Measurements from ENCODE around the gene RNF5. TPM values are rescaled to one million over a fixed set of nuclear protein-coding genes. Genes with fewer than 3 reads are reported as not detected.
A peak's percentile ranks its signal among the peaks of the same experiment; 100 is the strongest.

RNF5 gene
- total and polyA plus RNA-seq, 10 of the 15 experiments (the other 5 are each of a cell fraction or from before 2014, with no cell fraction given) = 31.4 to 114 (median 62.8) TPM

DNA sequence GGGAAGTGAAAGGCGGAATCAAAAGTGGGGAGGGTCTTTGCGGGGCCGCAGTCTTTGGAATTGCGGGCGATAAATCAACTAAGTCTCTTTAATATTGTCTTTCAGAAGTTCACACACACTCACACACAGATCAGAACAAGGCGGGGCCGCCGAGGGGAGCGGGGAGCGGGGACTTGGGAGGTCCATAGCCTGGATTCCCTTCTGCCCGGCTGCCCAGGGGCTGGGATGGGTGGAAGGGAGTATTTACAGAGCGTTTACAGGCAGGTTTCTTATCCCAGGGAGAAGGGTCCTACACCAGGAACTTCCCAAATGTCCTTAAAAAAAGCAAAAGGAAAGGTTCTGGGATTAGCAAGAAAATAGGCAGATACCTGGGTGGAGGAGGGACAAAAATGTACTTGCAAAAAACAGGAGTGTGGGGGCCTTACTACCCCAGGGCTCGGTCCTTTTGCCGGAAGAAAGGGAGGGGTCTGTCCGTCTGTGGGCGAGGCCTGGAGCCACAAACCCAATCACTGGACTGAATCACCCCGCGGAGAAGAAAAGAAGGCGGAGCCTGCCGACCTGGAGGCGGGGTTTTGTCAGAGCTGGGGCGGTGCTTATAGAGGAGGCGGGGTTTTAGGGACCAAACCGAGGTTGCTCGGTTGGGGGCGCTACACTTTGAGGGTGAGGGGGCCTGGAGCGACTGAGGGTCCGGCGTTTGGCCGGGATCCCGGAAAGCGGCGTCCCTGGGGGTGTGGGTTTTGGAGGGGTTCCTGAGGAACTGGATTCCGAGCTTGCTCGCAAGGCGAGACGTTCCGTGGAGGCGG is 29.7 kb upstream of the RNF5 start:
- no TSS peak for BruUV-seq (replicated peaks)
- FAIRE-seq (no peak), DNase-seq (ENCODE audit: low read depth, low spot score) (no peak)

More for the DNA sequence above, 29.7 kb upstream of the RNF5 start:
- ChIA-PET CTCF (no interaction called here), SMC1A (ENCODE audit: uncharacterized antibody, unreplicated experiment) (no interaction called here), POLR2A (no interaction called here), RAD21 (ENCODE audit: unreplicated experiment) (no interaction called here)
- in situ Hi-C loops (cut with MboI) (no loop called here), intact Hi-C loops (cut with micrococcal nuclease; ENCODE audit: unreplicated experiment) (no loop called here)
- 0 out of 3 replicates have a peak, but pooled peaks have one; percentile 32 for ATAC-seq
- 41% methylated on average over 39 of the region's 39 CpGs for WGBS (ENCODE audit: insufficient coverage, insufficient replicate concordance, low lambda C conversion rate, missing lambda C conversion rate)
- peak overlapping the region; percentile 13; the same call in 1 of the 2 replicates for H3K4me2 ChIP-seq (ENCODE audit: control insufficient read depth, insufficient read depth)
- H3K4me1 ChIP-seq (ENCODE audit: control insufficient read depth, insufficient read depth, low read length) = no peaks in the 10 kb centered on the region
- no peaks in the 10 kb centered on the region for H4K20me1 ChIP-seq (ENCODE audit: control insufficient read depth, insufficient read depth)
- H3K27me3 ChIP-seq (replicated peaks in 1 of 2; ENCODE audit: control insufficient read depth in 2 of 2, insufficient read depth in 2 of 2, low read length in 1 of 2) = peaks cover 9 to 12% of the 10 kb centered on the region in 2 experiments
- no peak overlapping the region for H3K27ac ChIP-seq (ENCODE audit: control insufficient read depth, insufficient read depth)
- H3K4me3 ChIP-seq = no peak overlapping the region
- no peak overlapping the region for H3K9ac ChIP-seq (ENCODE audit: control insufficient read depth, insufficient read depth, low read length)
- no peaks in the 10 kb centered on the region; the same call in 2 of the 3 replicates for H3K9me3 ChIP-seq (replicated peaks; ENCODE audit: control insufficient read depth, insufficient read depth, low read length)
- TF ChIP-seq, protein P1, sequence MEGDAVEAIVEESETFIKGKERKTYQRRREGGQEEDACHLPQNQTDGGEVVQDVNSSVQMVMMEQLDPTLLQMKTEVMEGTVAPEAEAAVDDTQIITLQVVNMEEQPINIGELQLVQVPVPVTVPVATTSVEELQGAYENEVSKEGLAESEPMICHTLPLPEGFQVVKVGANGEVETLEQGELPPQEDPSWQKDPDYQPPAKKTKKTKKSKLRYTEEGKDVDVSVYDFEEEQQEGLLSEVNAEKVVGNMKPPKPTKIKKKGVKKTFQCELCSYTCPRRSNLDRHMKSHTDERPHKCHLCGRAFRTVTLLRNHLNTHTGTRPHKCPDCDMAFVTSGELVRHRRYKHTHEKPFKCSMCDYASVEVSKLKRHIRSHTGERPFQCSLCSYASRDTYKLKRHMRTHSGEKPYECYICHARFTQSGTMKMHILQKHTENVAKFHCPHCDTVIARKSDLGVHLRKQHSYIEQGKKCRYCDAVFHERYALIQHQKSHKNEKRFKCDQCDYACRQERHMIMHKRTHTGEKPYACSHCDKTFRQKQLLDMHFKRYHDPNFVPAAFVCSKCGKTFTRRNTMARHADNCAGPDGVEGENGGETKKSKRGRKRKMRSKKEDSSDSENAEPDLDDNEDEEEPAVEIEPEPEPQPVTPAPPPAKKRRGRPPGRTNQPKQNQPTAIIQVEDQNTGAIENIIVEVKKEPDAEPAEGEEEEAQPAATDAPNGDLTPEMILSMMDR (IDR thresholded peaks at IDR 0.05 in 2 of 3, conservative IDR thresholded peaks at IDR 0.05 in 1 of 3; ENCODE audit: control insufficient read depth in 2 of 3, extremely low read depth in 1 of 3, insufficient read depth in 1 of 3, low read depth in 3 of 3, low read length in 3 of 3) = 0 out of 6 replicates have a peak, but pooled peaks of 1 of the 3 experiments have one; percentile 10
- TF ChIP-seq SUPT20H (IDR thresholded peaks at IDR 0.05; ENCODE audit: borderline replicate concordance, control insufficient read depth, low read depth, low read length) = no peak
- no peak overlapping the region for H2AFZ ChIP-seq (ENCODE audit: control insufficient read depth, low read depth, low read length)
- no peaks in the 10 kb centered on the region for H3K79me2 ChIP-seq (ENCODE audit: control insufficient read depth, insufficient read depth, low read length)
- H3K36me3 ChIP-seq (ENCODE audit: control insufficient read depth in 2 of 2, insufficient read depth in 2 of 2, low read length in 1 of 2) = no peaks in the 10 kb centered on the region

Data from GM12878 (cell line).